DMS79 (cell line): ENCODE data around the gene LRP2BP.

ENCODE experiments used
- DNase-seq: peaks from one replicate; lab custom pipeline; 2025; lab: John Stamatoyannopoulos, UW

The LRP2BP gene

GRCh38 chr4:185395238-185395955 lies at the start of gene LRP2BP:
Gene LRP2BP, minus strand, starts transcription at chr4:185395924. Its CDS starts 17,738 bp downstream, at chr4:185378186.
- DNase-seq = peak; percentile 35

- no peak for DNase-seq
These were observed 49.5 kb upstream of the LRP2BP start for GRCh38 chr4:185445209-185445608.

- DNase-seq = no peak
These were observed 45.8 kb upstream of the LRP2BP start for GRCh38 chr4:185441479-185441878.

- no peak for DNase-seq
These were observed 42.1 kb upstream of the LRP2BP start for GRCh38 chr4:185437809-185438208.

GRCh38 chr4:185435466-185435865 lies 39.7 kb upstream of the LRP2BP start:
- DNase-seq = no peak

- DNase-seq = no peak
These were observed 33.9 kb upstream of the LRP2BP start for GRCh38 chr4:185429660-185430059.

- DNase-seq = no peak
These were observed 31.4 kb upstream of the LRP2BP start for GRCh38 chr4:185426960-185427688.

GRCh38 chr4:185425647-185426352 lies 30.1 kb upstream of the LRP2BP start, which contains the start of gene UFSP2:
Gene UFSP2, minus strand, starts transcription at chr4:185425964. Its CDS starts 96 bp downstream, at chr4:185425868.
- peak; percentile 44 for DNase-seq

GRCh38 chr4:185424905-185425646 lies 29.4 kb upstream of the LRP2BP start:
- DNase-seq = no peak

GRCh38 chr4:185421366-185422124 lies 25.8 kb upstream of the LRP2BP start:
- peak; percentile 20 for DNase-seq

GRCh38 chr4:185416955-185417354 lies 21.2 kb upstream of the LRP2BP start:
- no peak for DNase-seq

GRCh38 chr4:185412412-185412811 lies 16.7 kb upstream of the LRP2BP start:
- DNase-seq = no peak

- DNase-seq = no peak
These were observed 16.1 kb upstream of the LRP2BP start for GRCh38 chr4:185411849-185412248.

- no peak for DNase-seq
These were observed 12.7 kb upstream of the LRP2BP start for GRCh38 chr4:185408432-185408831.

- DNase-seq = no peak
These were observed 9.7 kb upstream of the LRP2BP start for GRCh38 chr4:185405296-185405999.

GRCh38 chr4:185404031-185404430 lies 8.3 kb upstream of the LRP2BP start:
- no peak for DNase-seq

GRCh38 chr4:185399466-185399865 lies 3.7 kb upstream of the LRP2BP start:
- DNase-seq = no peak

- DNase-seq = no peak
These were observed 2.9 kb upstream of the LRP2BP start for GRCh38 chr4:185398618-185399017.

GRCh38 chr4:185396724-185397385 lies 1.1 kb upstream of the LRP2BP start, which contains the start of gene ANKRD37:
Gene ANKRD37, plus strand, starts transcription at chr4:185396841. Its CDS starts 83 bp downstream, at chr4:185396924.
- peak; percentile 17 for DNase-seq
